ENCODE data around the gene PLLP. TPM values are rescaled to one million over a fixed set of nuclear protein-coding genes. Genes with fewer than 3 reads are reported as not detected.

The PLLP gene
- total and polyA plus RNA-seq, 9 of the 15 experiments (the other 6 are each of a cell fraction or from before 2014, with no cell fraction given), result 0.09 to 0.96 (median 0.27) TPM

- TF ChIP-seq POLR2B (IDR thresholded peaks at IDR 0.05; ENCODE audit: low read depth, partially characterized antibody) (no peak), ZNF395 (CRISPR knock-in tag; IDR thresholded peaks at IDR 0.05) (no peak), ZFX (CRISPR knock-in tag; IDR thresholded peaks at IDR 0.05) (peak; percentile 77), USF1 (CRISPR knock-in tag; IDR thresholded peaks at IDR 0.05) (no peak), ZNF766 (CRISPR knock-in tag; conservative IDR thresholded peaks at IDR 0.05) (peak; percentile 57; the same call in 1 of the 2 replicates), FOXM1 (IDR thresholded peaks at IDR 0.05; ENCODE audit: low read depth) (no peak), FOXM1 (CRISPR knock-in tag; IDR thresholded peaks at IDR 0.05; ENCODE audit: low read depth) (no peak), ZBTB40 (IDR thresholded peaks at IDR 0.05) (peak; percentile 84), ZBTB40 (CRISPR knock-in tag; IDR thresholded peaks at IDR 0.05) (0 out of 2 replicates have a peak, but pooled peaks have one; percentile 44), GMEB1 (CRISPR knock-in tag; IDR thresholded peaks at IDR 0.05) (no peak), DDX20 (tag; IDR thresholded peaks at IDR 0.05; ENCODE audit: low read depth) (no peak), RAD51 (IDR thresholded peaks at IDR 0.05; ENCODE audit: borderline replicate concordance, low read depth) (no peak), ARHGAP35 (IDR thresholded peaks at IDR 0.05; ENCODE audit: partially characterized antibody) (no peak), FIP1L1 (IDR thresholded peaks at IDR 0.05; ENCODE audit: low read depth, low read length, poor library complexity, severe bottlenecking) (no peak), EP400 (IDR thresholded peaks at IDR 0.05) (0 out of 2 replicates have a peak, but pooled peaks have one; percentile 39)
These were observed 15.4 kb upstream of the PLLP start (continued) for GRCh38 chr16:57299719-57300386.

All from K562 (cell line).